ENCODE data around the gene GPR139. TPM values are rescaled to one million over a fixed set of nuclear protein-coding genes. Genes with fewer than 3 reads are reported as not detected.

The GPR139 gene
- polyA plus RNA-seq, 1 of the 3 experiments (the other 2 are of a cell fraction), result not detected

GRCh38 chr16:20056436-20056835, 17.3 kb downstream of the GPR139 start:
- Histone ChIP-seq H3K4me3 (ENCODE audit: low read depth in 2 of 2, low read length in 1 of 2) (no peak overlapping the region), H3K27ac (ENCODE audit: low read depth in 2 of 2, low read length in 1 of 2) (no peak overlapping the region), H2AFZ (ENCODE audit: low read depth) (no peak overlapping the region), H4K20me1 (ENCODE audit: insufficient read depth) (no peaks in the 10 kb centered on the region), H3K36me3 (replicated peaks in 1 of 2; ENCODE audit: control insufficient read depth in 1 of 2, insufficient read depth in 2 of 2, low read length in 1 of 2) (no peaks in the 10 kb centered on the region), H3F3A (replicated peaks; ENCODE audit: insufficient read depth) (no peaks in the 10 kb centered on the region), H3K4me1 (ENCODE audit: control insufficient read depth in 1 of 2, insufficient read depth in 2 of 2, low read depth in 1 of 2, low read length in 1 of 2) (no peaks in the 10 kb centered on the region; a peak in 1 of 4 replicates), H3K9me3 (no peaks in the 10 kb centered on the region), H3K27me3 (ENCODE audit: insufficient read depth) (no peaks in the 10 kb centered on the region), H3K9me2 (no peaks in the 10 kb centered on the region), H3K79me2 (ENCODE audit: insufficient read depth) (no peaks in the 10 kb centered on the region), H3K4me2 (no peak overlapping the region), H3K9ac (no peak overlapping the region)
- TF ChIP-seq FOXJ3 (CRISPR knock-in tag; IDR thresholded peaks at IDR 0.05), result no peak
- no peak for TF ChIP-seq EP300 (IDR thresholded peaks at IDR 0.05; ENCODE audit: borderline replicate concordance in 1 of 2, low read depth in 1 of 2, low read length in 1 of 2)
- no peak for TF ChIP-seq MEF2A (IDR thresholded peaks at IDR 0.05; ENCODE audit: borderline replicate concordance, low read depth)
- TF ChIP-seq USF2 (IDR thresholded peaks at IDR 0.05; ENCODE audit: borderline replicate concordance, low read depth, low read length), result no peak
- no peak for TF ChIP-seq TCF12 (IDR thresholded peaks at IDR 0.05)
- TF ChIP-seq, protein P1, sequence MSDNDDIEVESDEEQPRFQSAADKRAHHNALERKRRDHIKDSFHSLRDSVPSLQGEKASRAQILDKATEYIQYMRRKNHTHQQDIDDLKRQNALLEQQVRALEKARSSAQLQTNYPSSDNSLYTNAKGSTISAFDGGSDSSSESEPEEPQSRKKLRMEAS (IDR thresholded peaks at IDR 0.05; ENCODE audit: low read depth), result no peak
- TF ChIP-seq, protein P2, sequence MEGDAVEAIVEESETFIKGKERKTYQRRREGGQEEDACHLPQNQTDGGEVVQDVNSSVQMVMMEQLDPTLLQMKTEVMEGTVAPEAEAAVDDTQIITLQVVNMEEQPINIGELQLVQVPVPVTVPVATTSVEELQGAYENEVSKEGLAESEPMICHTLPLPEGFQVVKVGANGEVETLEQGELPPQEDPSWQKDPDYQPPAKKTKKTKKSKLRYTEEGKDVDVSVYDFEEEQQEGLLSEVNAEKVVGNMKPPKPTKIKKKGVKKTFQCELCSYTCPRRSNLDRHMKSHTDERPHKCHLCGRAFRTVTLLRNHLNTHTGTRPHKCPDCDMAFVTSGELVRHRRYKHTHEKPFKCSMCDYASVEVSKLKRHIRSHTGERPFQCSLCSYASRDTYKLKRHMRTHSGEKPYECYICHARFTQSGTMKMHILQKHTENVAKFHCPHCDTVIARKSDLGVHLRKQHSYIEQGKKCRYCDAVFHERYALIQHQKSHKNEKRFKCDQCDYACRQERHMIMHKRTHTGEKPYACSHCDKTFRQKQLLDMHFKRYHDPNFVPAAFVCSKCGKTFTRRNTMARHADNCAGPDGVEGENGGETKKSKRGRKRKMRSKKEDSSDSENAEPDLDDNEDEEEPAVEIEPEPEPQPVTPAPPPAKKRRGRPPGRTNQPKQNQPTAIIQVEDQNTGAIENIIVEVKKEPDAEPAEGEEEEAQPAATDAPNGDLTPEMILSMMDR (IDR thresholded peaks at IDR 0.05), result no peak
- TF ChIP-seq CHD2 (IDR thresholded peaks at IDR 0.05; ENCODE audit: low read length, partially characterized antibody), result no peak
- TF ChIP-seq RAD21 (IDR thresholded peaks at IDR 0.05; ENCODE audit: low read length), result no peak
- TF ChIP-seq RCOR1 (IDR thresholded peaks at IDR 0.05; ENCODE audit: low read length), result no peak
- TF ChIP-seq, protein P3, sequence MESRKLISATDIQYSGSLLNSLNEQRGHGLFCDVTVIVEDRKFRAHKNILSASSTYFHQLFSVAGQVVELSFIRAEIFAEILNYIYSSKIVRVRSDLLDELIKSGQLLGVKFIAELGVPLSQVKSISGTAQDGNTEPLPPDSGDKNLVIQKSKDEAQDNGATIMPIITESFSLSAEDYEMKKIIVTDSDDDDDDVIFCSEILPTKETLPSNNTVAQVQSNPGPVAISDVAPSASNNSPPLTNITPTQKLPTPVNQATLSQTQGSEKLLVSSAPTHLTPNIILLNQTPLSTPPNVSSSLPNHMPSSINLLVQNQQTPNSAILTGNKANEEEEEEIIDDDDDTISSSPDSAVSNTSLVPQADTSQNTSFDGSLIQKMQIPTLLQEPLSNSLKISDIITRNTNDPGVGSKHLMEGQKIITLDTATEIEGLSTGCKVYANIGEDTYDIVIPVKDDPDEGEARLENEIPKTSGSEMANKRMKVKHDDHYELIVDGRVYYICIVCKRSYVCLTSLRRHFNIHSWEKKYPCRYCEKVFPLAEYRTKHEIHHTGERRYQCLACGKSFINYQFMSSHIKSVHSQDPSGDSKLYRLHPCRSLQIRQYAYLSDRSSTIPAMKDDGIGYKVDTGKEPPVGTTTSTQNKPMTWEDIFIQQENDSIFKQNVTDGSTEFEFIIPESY (IDR thresholded peaks at IDR 0.05; ENCODE audit: borderline replicate concordance, low read depth), result no peak
- no peak for TF ChIP-seq POLR2AphosphoS5 (IDR thresholded peaks at IDR 0.05; ENCODE audit: low read depth, low read length)
- TF ChIP-seq PBX3 (IDR thresholded peaks at IDR 0.05), result no peak
- TF ChIP-seq, protein P4, sequence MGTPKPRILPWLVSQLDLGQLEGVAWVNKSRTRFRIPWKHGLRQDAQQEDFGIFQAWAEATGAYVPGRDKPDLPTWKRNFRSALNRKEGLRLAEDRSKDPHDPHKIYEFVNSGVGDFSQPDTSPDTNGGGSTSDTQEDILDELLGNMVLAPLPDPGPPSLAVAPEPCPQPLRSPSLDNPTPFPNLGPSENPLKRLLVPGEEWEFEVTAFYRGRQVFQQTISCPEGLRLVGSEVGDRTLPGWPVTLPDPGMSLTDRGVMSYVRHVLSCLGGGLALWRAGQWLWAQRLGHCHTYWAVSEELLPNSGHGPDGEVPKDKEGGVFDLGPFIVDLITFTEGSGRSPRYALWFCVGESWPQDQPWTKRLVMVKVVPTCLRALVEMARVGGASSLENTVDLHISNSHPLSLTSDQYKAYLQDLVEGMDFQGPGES (IDR thresholded peaks at IDR 0.05; ENCODE audit: low read depth, low read length), result no peak
- no peak for TF ChIP-seq TAF1 (IDR thresholded peaks at IDR 0.05; ENCODE audit: borderline replicate concordance, low read depth, low read length)
- TF ChIP-seq RXRA (IDR thresholded peaks at IDR 0.05; ENCODE audit: borderline replicate concordance, low read depth), result no peak
- ChIA-PET POLR2A (no interaction called here), CTCF (interaction anchor here (1.6 kb wide), 1 partner anchor 244 kb away, joined by 5 read pairs; no protein-coding TSS in a partner anchor)
- no peak for DNase-seq
- 13% methylated on average over 3 of the region's 3 CpGs for WGBS (ENCODE audit: low lambda C conversion rate)
